OCI-LY7 (cell line): ENCODE data around the gene SLC7A11. TPM values are rescaled to one million over a fixed set of nuclear protein-coding genes. Genes with fewer than 3 reads are reported as not detected.

Experiments used
- BruUV-seq: library from RNA; stranded (reverse); fragments of 400-500 nt; replicated peaks from 2 replicates; lab custom pipeline; 2021; lab: Mats Ljungman, UMichigan
- CTCF ChIA-PET: fragments of 300-600 bp; sonication (Branson Sonifier 250); formaldehyde crosslinking; loops from one replicate; lab custom pipeline; 2022; ENCODE audit warnings: antibody characterized with exemption; ENCODE audit not compliant: unreplicated experiment; lab: Charles Lee
- POLR2A ChIA-PET: fragments of 300-600 bp; sonication (Branson Sonifier 250); formaldehyde crosslinking; loops from one replicate; lab custom pipeline; 2022; ENCODE audit warnings: antibody characterized with exemption; lab: Charles Lee
- DNase-seq: peaks from one replicate; pipeline ENCODE4 v3.0.0-alpha.2; 2015; ENCODE audit warnings: low spot score
- H2AFZ ChIP-seq: fragments of 200-600 bp; sonication (generic), shearing (Covaris generic); 2 replicates; pipeline ENCODE4 v1.6.1; 2014; ENCODE audit warnings: mild to moderate bottlenecking, antibody characterized with exemption, low read length, moderate library complexity
- H3K27ac ChIP-seq: fragments of 200-600 bp; sonication (generic); 2 replicates; pipeline ENCODE4 v1.5.1; 2014; ENCODE audit warnings: mixed run types, low read depth, mild to moderate bottlenecking, moderate library complexity, low read length, inconsistent platforms; ENCODE audit not compliant: poor library complexity, severe bottlenecking
- H3K36me3 ChIP-seq: fragments of 200-600 bp; sonication (generic); 2 replicates; pipeline ENCODE4 v1.6.1; 2014; ENCODE audit warnings: mild to moderate bottlenecking, antibody characterized with exemption, low read length, moderate library complexity, mixed read lengths; ENCODE audit not compliant: insufficient read depth
- H3K4me1 ChIP-seq: fragments of 200-600 bp; sonication (generic); 2 replicates; pipeline ENCODE4 v1.5.1; 2014; ENCODE audit warnings: mild to moderate bottlenecking, low read length; ENCODE audit not compliant: insufficient read depth, poor library complexity, severe bottlenecking
- H3K4me2 ChIP-seq: fragments of 200-600 bp; sonication (generic); 2 replicates; pipeline ENCODE4 v1.6.1; 2014; ENCODE audit warnings: mild to moderate bottlenecking, low read length
- H3K4me3 ChIP-seq: fragments of 200-600 bp; sonication (generic); 2 replicates; pipeline ENCODE4 v1.5.1; 2014; ENCODE audit warnings: mild to moderate bottlenecking, low read depth, low read length; ENCODE audit not compliant: poor library complexity, severe bottlenecking
- H3K79me2 ChIP-seq: fragments of 200-600 bp; sonication (generic); 2 replicates; pipeline ENCODE4 v1.6.1; 2016; ENCODE audit warnings: low read depth, mild to moderate bottlenecking, low read length, moderate library complexity, mixed read lengths; ENCODE audit not compliant: insufficient read depth
- H3K9me2 ChIP-seq: fragments of 200-600 bp; sonication (generic); 2 replicates; pipeline ENCODE4 v1.6.1; 2016; ENCODE audit warnings: mild to moderate bottlenecking, low read length, mixed read lengths; ENCODE audit not compliant: insufficient read depth
- H3K9me3 ChIP-seq: fragments of 200-600 bp; sonication (generic); 2 replicates; pipeline ENCODE4 v1.6.1; 2014; ENCODE audit warnings: mild to moderate bottlenecking, mixed run types, low read length, mixed read lengths
- H4K20me1 ChIP-seq: fragments of 200-600 bp; sonication (generic); 2 replicates; pipeline ENCODE4 v1.6.1; 2014; ENCODE audit warnings: mild to moderate bottlenecking, antibody characterized with exemption, low read length, moderate library complexity, mixed read lengths; ENCODE audit not compliant: insufficient read depth
- EZH2phosphoT487 ChIP-seq: fragments of 200-600 bp; sonication (generic); IDR thresholded peaks from 2 replicates; pipeline ENCODE4 v1.6.1; 2018; ENCODE audit warnings: low read depth, borderline replicate concordance, mild to moderate bottlenecking, mixed run types, antibody characterized with exemption, low read length, moderate library complexity, mixed read lengths
- intact Hi-C: fragments of 100-400 bp; cut with micrococcal nuclease; formaldehyde crosslinking; loops from one replicate; pipeline ENCODE4 v1.10.0; 2022; ENCODE audit not compliant: unreplicated experiment
- total RNA-seq, 2 experiments: library from RNA; depleted of rRNA in 1 of 2; stranded (reverse); fragments of >200 nt in 1 of 2; shearing (Covaris generic) in 1 of 2; gene quantifications; 2 replicates each; pipeline ENCODE4 v1.2.3, GENCODE V29; 2014 to 2022
- TF ChIP-seq, protein P1 (sequence below): fragments of 200-600 bp; sonication (generic); conservative IDR thresholded peaks from 2 replicates; pipeline ENCODE4 v1.5.1; 2014; ENCODE audit warnings: mild to moderate bottlenecking, antibody characterized with exemption, low read length, moderate library complexity, mixed read lengths

Gene SLC7A11
- total RNA-seq, 2 experiments from 2014 or later = 5.7 to 16.7 TPM

DNA sequence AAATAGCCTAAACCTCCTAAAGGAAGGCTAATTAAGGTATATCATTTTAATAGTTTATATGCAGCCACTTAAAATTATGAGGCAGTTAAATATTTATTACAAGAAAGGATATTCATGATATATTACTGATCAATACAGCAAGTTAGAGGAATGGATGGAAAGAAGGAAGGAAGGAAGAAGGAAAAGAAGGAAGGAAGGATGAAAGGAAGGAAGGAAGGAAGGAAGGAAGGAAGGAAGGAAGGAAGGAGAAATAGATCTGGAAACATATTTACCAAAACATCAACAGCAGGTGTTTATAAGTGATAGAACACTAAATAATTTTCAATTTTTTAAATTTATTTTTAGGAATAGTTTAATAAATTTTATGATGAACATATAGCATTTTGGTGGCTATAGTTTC, 17.5 kb downstream of the SLC7A11 start:
- Histone ChIP-seq H3K36me3 (peaks cover 48% of the 10 kb centered on the region), H3K4me3 (no peak overlapping the region), H3K9me3 (no peaks in the 10 kb centered on the region), H3K4me2 (no peak overlapping the region), H2AFZ (no peak overlapping the region), H3K9me2 (no peaks in the 10 kb centered on the region), H3K4me1 (peaks cover 34% of the 10 kb centered on the region), H3K79me2 (no peaks in the 10 kb centered on the region; the same call in 1 of the 2 replicates), H3K27ac (no peak overlapping the region), H4K20me1 (no peaks in the 10 kb centered on the region)
- intact Hi-C loops = no loop called here
- POLR2A ChIA-PET = interaction anchor here (0.6 to 1.4 kb wide), 3 partner anchors 14 to 20 kb away, joined by 3 to 8 read pairs (median 3); no protein-coding TSS in a partner anchor
- CTCF ChIA-PET = interaction anchor here (0.5 kb wide), 1 partner anchor 32 kb away, joined by 3 read pairs; no protein-coding TSS in a partner anchor
- TF ChIP-seq, protein P1, sequence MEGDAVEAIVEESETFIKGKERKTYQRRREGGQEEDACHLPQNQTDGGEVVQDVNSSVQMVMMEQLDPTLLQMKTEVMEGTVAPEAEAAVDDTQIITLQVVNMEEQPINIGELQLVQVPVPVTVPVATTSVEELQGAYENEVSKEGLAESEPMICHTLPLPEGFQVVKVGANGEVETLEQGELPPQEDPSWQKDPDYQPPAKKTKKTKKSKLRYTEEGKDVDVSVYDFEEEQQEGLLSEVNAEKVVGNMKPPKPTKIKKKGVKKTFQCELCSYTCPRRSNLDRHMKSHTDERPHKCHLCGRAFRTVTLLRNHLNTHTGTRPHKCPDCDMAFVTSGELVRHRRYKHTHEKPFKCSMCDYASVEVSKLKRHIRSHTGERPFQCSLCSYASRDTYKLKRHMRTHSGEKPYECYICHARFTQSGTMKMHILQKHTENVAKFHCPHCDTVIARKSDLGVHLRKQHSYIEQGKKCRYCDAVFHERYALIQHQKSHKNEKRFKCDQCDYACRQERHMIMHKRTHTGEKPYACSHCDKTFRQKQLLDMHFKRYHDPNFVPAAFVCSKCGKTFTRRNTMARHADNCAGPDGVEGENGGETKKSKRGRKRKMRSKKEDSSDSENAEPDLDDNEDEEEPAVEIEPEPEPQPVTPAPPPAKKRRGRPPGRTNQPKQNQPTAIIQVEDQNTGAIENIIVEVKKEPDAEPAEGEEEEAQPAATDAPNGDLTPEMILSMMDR = no peak
- TF ChIP-seq EZH2phosphoT487 = no peak
- BruUV-seq = no TSS peak
- DNase-seq = no peak

GRCh38 chr4:138223231-138223910, 18.8 kb downstream of the SLC7A11 start:
- no peaks in the 10 kb centered on the region for H3K9me2 ChIP-seq
- no TSS peak for BruUV-seq
- H3K4me1 ChIP-seq = peaks cover 34% of the 10 kb centered on the region
- peak; percentile 71 for DNase-seq
- H3K36me3 ChIP-seq = peaks cover 47% of the 10 kb centered on the region
- no peaks in the 10 kb centered on the region for H3K9me3 ChIP-seq
- TF ChIP-seq EZH2phosphoT487 = no peak
- TF ChIP-seq, protein P1 = no peak
- H3K4me2 ChIP-seq = peak overlapping the region; percentile 63
- no peaks in the 10 kb centered on the region; the same call in 1 of the 2 replicates for H3K79me2 ChIP-seq
- H3K4me3 ChIP-seq = peak overlapping the region; percentile 7
- POLR2A ChIA-PET = interaction anchor here (0.9 to 1.4 kb wide), 6 partner anchors 9 to 32 kb away, joined by 3 to 8 read pairs (median 4); partner anchors contain the start of gene SLC7A11
- H4K20me1 ChIP-seq = no peaks in the 10 kb centered on the region
- peak overlapping the region; percentile 53 for H3K27ac ChIP-seq
- intact Hi-C loops = loop anchor here (2.0 kb wide), 2 partner anchors 19 to 33 kb away; partner anchors contain the start of gene SLC7A11
- CTCF ChIA-PET = no interaction called here
- no peak overlapping the region for H2AFZ ChIP-seq
